Thoracic aorta (tissue), 2 donors: ENCODE results near the gene CMTM7. TPM values are rescaled to one million over a fixed set of nuclear protein-coding genes. Genes with fewer than 3 reads are reported as not detected.

Experiments used
- ATAC-seq: fragments of 150-250 bp; one replicate; pipeline ENCODE4 v1.8.0; 2017; ENCODE audit warnings: low read depth; ENCODE audit not compliant: insufficient number of reproducible peaks, low FRiP score
- DNase-seq: peaks from one replicate; pipeline ENCODE4 v3.0.0-alpha.2; 2020; ENCODE audit warnings: low spot score
- H3K27ac ChIP-seq, 2 donors: fragments of 200-600 bp; sonication (generic); 1 replicate in 1 of 2; 2 replicates in 1 of 2; pipeline ENCODE4 v1.5.1; 2016; ENCODE audit warnings: mild to moderate bottlenecking in 2 of 2, moderate library complexity in 2 of 2
- H3K27me3 ChIP-seq: fragments of 200-600 bp; sonication (generic); replicated peaks from 2 replicates; pipeline ENCODE4 v1.6.0; 2016; ENCODE audit warnings: mild to moderate bottlenecking; ENCODE audit not compliant: insufficient read depth
- H3K36me3 ChIP-seq: fragments of 200-600 bp; sonication (generic); one replicate; pipeline ENCODE4 v1.5.1; 2016
- H3K4me1 ChIP-seq, 2 donors: fragments of 200-600 bp; sonication (generic); 1 replicate in 1 of 2; 2 replicates in 1 of 2; pipeline versions ENCODE4 v1.5.1 to v1.6.0; 2016; ENCODE audit warnings: low read depth in 2 of 2, mild to moderate bottlenecking in 1 of 2; ENCODE audit not compliant: control insufficient read depth in 1 of 2
- H3K4me3 ChIP-seq: fragments of 200-600 bp; sonication (generic); 2 replicates; pipeline ENCODE4 v1.5.1; 2016; ENCODE audit warnings: mild to moderate bottlenecking
- H3K9me3 ChIP-seq: fragments of 200-600 bp; sonication (generic); 2 replicates; pipeline ENCODE4 v1.5.1; 2016
- CTCF ChIP-seq: fragments of 200-600 bp; sonication (generic); IDR thresholded peaks from one replicate; pipeline ENCODE4 v1.5.1; 2019; ENCODE audit warnings: antibody characterized with exemption
- total RNA-seq, 2 donors: library from RNA; depleted of rRNA; stranded (reverse); fragments of >200 nt; gene quantifications; one replicate each; pipeline versions ENCODE4 v1.1.0 to v1.2.3, GENCODE V29; 2016

Gene CMTM7
- total RNA-seq, 2 donors from 2014 or later: 10.3 to 21.5 TPM

- Histone ChIP-seq H3K27me3 (no peaks in the 10 kb centered on the region), H3K4me3 (no peak overlapping the region), H3K36me3 (no peaks in the 10 kb centered on the region), H3K27ac (no peak overlapping the region), H3K4me1 (peaks cover 4 to 6% of the 10 kb centered on the region in 2 donors), H3K9me3 (no peaks in the 10 kb centered on the region)
- no peak for TF ChIP-seq CTCF
- ATAC-seq: no peak
- no peak for DNase-seq
These were observed 22.3 kb downstream of the CMTM7 start for GRCh38 chr3:32413845-32414521.

GRCh38 chr3:32414522-32415202 is 23.0 kb downstream of the CMTM7 start:
- Histone ChIP-seq H3K9me3 (no peaks in the 10 kb centered on the region), H3K4me3 (no peak overlapping the region), H3K27ac (no peak overlapping the region), H3K27me3 (no peaks in the 10 kb centered on the region), H3K36me3 (no peaks in the 10 kb centered on the region), H3K4me1 (peaks cover 4 to 6% of the 10 kb centered on the region in 2 donors)
- ATAC-seq: no peak
- no peak for TF ChIP-seq CTCF
- DNase-seq: no peak

DNA sequence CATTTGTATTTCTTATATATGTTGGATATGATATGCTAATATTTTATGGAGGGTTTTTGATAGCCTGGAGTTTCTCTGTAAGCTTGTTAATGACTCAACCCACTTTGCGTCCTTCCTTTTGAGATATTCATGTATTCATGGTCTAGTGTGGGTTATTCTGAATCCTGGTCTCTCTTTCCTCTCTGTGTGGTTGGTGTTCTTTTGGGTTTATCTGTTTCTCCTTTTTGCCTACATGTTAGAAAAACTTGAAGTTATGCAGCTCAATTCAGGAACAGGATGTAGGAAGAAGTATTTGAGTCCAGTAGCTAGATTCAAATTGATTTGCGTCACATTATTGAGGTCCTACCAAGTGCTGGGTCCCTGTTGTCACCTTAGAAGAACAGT is 28.1 kb downstream of the CMTM7 start:
- Histone ChIP-seq H3K4me3 (no peak overlapping the region), H3K36me3 (no peaks in the 10 kb centered on the region), H3K27ac (no peak overlapping the region), H3K4me1 (peaks cover 23 to 36% of the 10 kb centered on the region in 2 donors), H3K27me3 (no peaks in the 10 kb centered on the region), H3K9me3 (no peaks in the 10 kb centered on the region)
- no peak for TF ChIP-seq CTCF
- DNase-seq (no peak), ATAC-seq (no peak)

- H3K27ac ChIP-seq: peak overlapping the region in 1 of 2 donors; percentile 64
- no peaks in the 10 kb centered on the region for H3K27me3 ChIP-seq
- H3K36me3 ChIP-seq: no peaks in the 10 kb centered on the region
- DNase-seq (no peak), ATAC-seq (no peak)
- peaks cover 19 to 34% of the 10 kb centered on the region in 2 donors for H3K4me1 ChIP-seq
- H3K9me3 ChIP-seq: no peaks in the 10 kb centered on the region
- no peak overlapping the region for H3K4me3 ChIP-seq
- TF ChIP-seq CTCF: no peak
These were observed 28.7 kb downstream of the CMTM7 start for GRCh38 chr3:32420126-32421038.

DNA sequence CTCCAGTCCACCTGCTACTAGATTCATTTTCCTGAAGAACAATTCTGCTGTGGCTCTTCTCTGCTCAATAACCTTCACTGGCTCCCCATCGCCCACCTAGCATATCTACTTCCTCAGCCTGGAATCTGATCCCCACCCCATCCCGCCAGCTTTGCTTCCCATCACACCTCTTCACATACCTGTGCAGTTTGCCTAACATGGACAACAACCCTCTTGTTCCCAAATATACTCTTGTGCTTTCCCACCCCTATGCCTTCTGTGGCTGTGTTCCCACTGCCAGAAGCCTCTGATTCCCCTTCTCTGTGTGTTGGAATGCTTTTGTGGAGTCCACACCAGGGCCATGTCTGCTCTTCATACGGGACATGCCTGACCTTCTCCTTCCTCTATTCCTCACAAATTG is 29.5 kb downstream of the CMTM7 start:
- TF ChIP-seq CTCF: no peak
- Histone ChIP-seq H3K27me3 (no peaks in the 10 kb centered on the region), H3K4me1 (peaks cover 19 to 34% of the 10 kb centered on the region in 2 donors), H3K9me3 (no peaks in the 10 kb centered on the region), H3K36me3 (no peaks in the 10 kb centered on the region), H3K4me3 (no peak overlapping the region), H3K27ac (peak overlapping the region in 1 of 2 donors; percentile 64)
- no peak for ATAC-seq
- DNase-seq: no peak
